Gastroesophageal sphincter (tissue), 3 donors: ENCODE results near the gene TOX2.

Experiments used
- POLR2A ChIP-seq, 2 donors: fragments of 450-650 bp; IDR thresholded peaks; one replicate each; pipeline ENCODE4 v1.6.1; 2017; ENCODE audit warnings: antibody characterized with exemption in 2 of 2, mild to moderate bottlenecking in 2 of 2, moderate library complexity in 1 of 2
- TF ChIP-seq, protein P1 (sequence below), 4 experiments: fragments of 200-600 bp in 2 of 4; fragments of 450-650 bp in 2 of 4; sonication (generic) in 1 of 4; IDR thresholded peaks; one replicate each; pipeline ENCODE4 v1.5.1; 2017 to 2019; ENCODE audit warnings: antibody characterized with exemption in 4 of 4, mild to moderate bottlenecking in 2 of 4, moderate library complexity in 2 of 4

GRCh38 chr20:43940518-43941225, 26.0 kb downstream of the TOX2 start:
- TF ChIP-seq POLR2A (IDR thresholded peaks at IDR 0.05): no peak
- TF ChIP-seq, protein P1, sequence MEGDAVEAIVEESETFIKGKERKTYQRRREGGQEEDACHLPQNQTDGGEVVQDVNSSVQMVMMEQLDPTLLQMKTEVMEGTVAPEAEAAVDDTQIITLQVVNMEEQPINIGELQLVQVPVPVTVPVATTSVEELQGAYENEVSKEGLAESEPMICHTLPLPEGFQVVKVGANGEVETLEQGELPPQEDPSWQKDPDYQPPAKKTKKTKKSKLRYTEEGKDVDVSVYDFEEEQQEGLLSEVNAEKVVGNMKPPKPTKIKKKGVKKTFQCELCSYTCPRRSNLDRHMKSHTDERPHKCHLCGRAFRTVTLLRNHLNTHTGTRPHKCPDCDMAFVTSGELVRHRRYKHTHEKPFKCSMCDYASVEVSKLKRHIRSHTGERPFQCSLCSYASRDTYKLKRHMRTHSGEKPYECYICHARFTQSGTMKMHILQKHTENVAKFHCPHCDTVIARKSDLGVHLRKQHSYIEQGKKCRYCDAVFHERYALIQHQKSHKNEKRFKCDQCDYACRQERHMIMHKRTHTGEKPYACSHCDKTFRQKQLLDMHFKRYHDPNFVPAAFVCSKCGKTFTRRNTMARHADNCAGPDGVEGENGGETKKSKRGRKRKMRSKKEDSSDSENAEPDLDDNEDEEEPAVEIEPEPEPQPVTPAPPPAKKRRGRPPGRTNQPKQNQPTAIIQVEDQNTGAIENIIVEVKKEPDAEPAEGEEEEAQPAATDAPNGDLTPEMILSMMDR (IDR thresholded peaks at IDR 0.05): no peak
